ENCODE results near the gene ESRP2.
A peak's percentile ranks its signal among the peaks of the same experiment; 100 is the strongest.

The ESRP2 gene

GRCh38 chr16:68235887-68236136, at the start of gene ESRP2:
Gene ESRP2, minus strand, starts transcription at chr16:68236127. Its CDS starts 82 bp downstream, at chr16:68236045.
- DNase-seq (ENCODE audit: low read depth in 2 of 2) = no peak

DNA sequence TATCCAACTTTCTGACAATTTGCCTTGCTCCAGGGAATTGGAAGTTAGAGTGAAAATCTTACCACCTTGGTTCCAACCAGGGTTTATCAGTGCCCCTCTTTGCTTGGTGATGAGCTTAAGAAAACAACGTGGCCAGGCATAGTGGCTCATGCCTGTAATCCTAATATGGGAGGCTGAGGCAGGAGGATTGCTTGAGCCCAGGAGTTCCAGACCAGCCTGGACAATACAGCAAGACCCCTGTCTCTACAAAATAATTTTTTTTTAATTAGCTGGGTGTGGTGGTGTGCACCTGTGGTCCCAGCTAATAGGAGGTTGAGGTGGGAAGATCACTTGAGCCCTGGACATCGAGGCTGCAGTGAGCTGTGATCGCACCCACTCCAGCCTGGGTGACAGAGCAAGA, 49.8 kb upstream of the ESRP2 start:
- no peak for DNase-seq (ENCODE audit: low read depth in 2 of 2)

GRCh38 chr16:68284847-68285246, 48.9 kb upstream of the ESRP2 start:
- no peak for DNase-seq (ENCODE audit: low read depth in 2 of 2)

GRCh38 chr16:68283801-68284598, 48.1 kb upstream of the ESRP2 start:
- no peak for DNase-seq (ENCODE audit: low read depth in 2 of 2)

DNA sequence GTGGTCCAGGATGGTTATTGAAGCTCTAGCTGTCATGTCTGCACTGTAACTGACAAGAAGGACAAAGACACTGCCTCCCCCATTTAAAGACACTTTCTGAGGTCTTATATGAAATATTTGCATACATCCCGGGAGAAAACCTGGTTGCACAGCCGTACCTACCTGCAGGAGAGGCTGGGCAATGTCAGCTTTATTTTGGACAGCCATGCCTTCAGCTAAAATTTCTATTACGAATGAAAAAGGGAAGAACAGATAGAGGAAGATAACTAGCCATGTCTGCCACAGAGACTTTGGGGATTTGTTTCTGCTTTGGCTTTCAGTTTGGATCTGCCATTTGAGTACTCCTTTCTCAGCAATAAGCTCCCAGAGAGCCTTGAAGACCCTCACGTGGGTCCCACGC, 47.4 kb upstream of the ESRP2 start:
- no peak for DNase-seq (ENCODE audit: low read depth in 2 of 2)

DNA sequence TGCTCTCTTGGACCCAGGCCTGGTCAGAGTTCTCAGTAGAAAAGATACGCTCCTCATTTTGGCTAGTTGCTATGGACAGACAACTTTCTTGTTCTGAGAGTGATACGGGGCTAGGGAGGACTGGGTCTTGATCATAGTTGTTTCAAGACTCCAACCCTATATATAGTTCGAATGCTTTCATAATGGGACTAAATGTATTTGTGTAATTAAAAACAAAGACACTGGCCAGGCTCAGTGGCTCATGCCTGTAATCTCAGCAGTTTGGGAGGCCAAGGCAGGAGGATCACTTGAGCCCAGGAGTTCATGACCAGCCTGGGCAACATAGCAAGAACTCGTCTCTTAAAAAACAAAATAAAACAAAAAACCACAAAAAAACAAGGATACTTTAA, 46.1 kb upstream of the ESRP2 start:
- DNase-seq (ENCODE audit: low read depth in 2 of 2) = no peak

- no peak for DNase-seq (ENCODE audit: low read depth in 2 of 2)
Observed at GRCh38 chr16:68281368-68282063, 45.6 kb upstream of the ESRP2 start.

GRCh38 chr16:68279726-68280558, 44.0 kb upstream of the ESRP2 start:
- DNase-seq (ENCODE audit: low read depth in 2 of 2) = no peak

DNA sequence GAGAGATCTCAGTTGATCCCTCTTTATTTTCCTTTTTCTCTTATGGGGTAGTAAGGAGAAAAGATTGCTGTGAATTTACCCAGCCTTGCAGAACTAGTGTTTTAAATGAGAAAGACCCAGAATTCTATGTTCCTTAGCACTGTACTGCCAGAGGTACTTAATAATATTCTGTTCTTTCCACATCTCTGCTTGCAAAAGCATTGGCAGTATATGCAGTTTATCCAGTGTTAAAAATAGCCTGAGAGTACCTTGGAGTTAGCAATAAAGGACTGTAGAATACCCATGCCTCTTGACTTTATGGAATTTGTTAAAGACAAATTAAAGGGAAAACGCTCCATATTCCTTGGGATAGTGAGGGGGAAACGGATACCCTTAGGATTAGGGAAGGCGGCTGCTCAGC, 40.3 kb upstream of the ESRP2 start:
- no peak for DNase-seq (ENCODE audit: low read depth in 2 of 2)

DNA sequence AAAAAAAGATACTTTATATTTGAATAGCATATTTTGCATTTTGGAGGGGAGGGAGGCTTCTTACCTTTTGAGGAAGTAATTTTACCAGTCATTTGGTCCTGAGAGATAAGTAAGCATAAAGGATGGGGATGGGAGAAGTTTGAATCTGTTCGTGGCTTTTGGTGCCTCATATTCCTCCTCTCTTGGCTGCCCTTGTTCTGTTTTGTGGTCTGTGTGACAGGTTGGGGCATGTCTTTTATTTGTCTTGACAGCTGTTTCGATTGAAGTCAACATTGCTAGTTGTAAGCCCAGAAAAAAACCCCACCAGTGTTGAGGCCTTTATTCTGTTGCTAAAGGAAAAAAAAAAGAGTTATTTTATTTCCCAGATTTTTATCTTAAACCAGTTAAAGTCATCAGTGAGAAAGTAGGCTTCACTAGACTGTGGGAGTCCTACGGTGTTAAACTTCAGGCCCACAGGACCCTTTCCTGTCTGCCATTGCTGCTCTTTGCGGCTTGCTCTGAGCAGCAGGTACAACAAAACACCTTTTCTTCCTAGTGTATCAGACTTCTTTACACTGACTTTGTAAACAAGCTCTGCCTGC, 39.8 kb upstream of the ESRP2 start:
- no peak for DNase-seq (ENCODE audit: low read depth in 2 of 2)

- DNase-seq (ENCODE audit: low read depth in 2 of 2) = no peak
Observed at GRCh38 chr16:68274441-68274840, 38.5 kb upstream of the ESRP2 start.

DNA sequence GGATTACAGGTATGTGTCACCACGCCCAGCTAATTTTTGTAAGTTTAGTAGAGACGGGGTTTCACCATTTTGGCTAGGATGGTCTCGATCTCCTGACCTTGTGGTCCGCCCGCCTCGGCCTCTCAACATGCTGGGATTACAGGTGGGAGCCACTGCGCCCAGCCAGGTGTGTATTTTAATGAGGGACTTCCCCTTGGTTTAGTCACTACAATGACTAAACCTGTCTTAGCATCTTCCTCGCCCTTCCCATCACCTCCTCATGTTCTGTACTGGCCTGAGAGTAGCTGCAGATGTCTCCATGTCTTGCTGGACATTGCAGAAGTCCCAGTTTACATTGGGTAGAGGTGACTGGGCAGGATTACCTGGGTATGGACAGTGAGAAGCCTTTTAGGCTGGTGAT, 38.0 kb upstream of the ESRP2 start:
- no peak for DNase-seq (ENCODE audit: low read depth in 2 of 2)

- no peak for DNase-seq (ENCODE audit: low read depth in 2 of 2)
Observed at GRCh38 chr16:68273459-68273858, 37.5 kb upstream of the ESRP2 start.

DNA sequence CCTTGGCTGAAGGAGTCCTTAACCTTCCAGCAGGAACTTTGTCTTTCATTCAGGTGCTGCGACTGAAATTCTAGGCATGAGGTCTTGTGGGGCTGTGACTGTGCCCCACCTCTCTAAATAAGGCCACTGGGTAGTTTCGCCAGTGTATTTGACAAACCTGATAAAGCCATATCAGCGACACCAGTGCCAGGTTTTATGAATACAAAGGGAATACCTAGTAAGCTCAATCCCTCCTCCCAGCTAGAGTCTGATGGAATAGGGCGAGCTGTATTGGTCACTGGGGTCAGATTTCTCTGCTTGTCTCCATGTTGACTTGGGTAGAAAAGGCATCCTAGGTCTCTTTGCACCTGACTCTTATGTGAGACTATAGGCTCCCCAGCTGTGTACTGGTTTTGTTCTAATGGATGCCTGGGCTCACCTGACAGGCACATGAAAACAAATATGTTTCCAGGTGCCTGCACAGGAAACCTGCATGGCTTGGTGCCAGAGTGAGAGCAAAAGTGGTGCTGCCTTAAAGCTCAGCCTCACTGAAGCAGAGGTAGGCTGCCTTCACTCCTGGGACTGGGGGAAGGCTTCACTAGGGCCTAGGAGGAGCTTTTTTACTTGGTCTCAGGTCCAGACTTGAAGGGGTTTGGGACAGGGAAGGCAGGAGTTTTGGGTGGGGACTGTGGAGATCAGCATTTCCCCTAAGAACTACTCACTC, 36.7 kb upstream of the ESRP2 start:
- peak in 1 of 2 donors; percentile 29 for DNase-seq (ENCODE audit: low read depth in 2 of 2)

GRCh38 chr16:68270353-68270752, 34.4 kb upstream of the ESRP2 start:
- DNase-seq (ENCODE audit: low read depth in 2 of 2) = no peak

DNA sequence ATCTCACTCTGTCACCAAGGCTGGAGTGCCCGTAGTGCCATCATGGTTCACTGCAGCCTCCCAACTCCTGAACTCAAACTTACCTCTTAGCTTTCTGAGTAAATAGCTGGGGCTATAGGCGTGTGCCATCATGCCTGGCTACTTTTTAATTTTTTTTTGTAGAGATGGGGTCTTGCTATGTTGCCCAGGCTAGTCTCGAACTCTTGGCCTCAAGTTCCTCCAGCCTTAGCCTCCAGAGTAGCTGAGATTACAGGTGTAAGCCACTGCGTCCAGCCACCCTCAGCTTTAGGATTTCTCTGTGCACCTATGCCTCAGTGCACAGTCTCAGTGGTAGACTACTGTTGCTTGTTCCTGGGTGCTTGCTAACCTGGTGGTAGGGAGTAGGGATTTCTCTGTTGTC, 33.9 kb upstream of the ESRP2 start:
- DNase-seq (ENCODE audit: low read depth in 2 of 2) = no peak

- DNase-seq (ENCODE audit: low read depth in 2 of 2) = no peak
Observed at GRCh38 chr16:68267612-68268405, 31.9 kb upstream of the ESRP2 start.

GRCh38 chr16:68265078-68265920, 29.4 kb upstream of the ESRP2 start:
- DNase-seq (ENCODE audit: low read depth in 2 of 2) = no peak

GRCh38 chr16:68264128-68265077, 28.5 kb upstream of the ESRP2 start, which contains the start of gene SLC7A6:
Gene SLC7A6, plus strand, starts transcription at chr16:68264526. Its CDS starts 10,201 bp downstream, at chr16:68274727.
- DNase-seq (ENCODE audit: low read depth in 2 of 2) = peak; percentile 57 to 73
